GM04503 (cell line): Measurements from ENCODE around the gene RRAD.
"Not testable (repeated sequence)": the region's sequence is repeated elsewhere in the genome, so short reads cannot be mapped to it uniquely, and the experiment has no call there.

Experiments
- DNase-seq: peaks from one replicate; pipeline ENCODE4 v3.0.0-alpha.2; 2012; ENCODE audit warnings: low read depth

The RRAD gene

GRCh38 chr16:66925322-66925840 lies at the start of gene RRAD:
Gene RRAD, minus strand, starts transcription at chr16:66925535. Its CDS starts 356 bp downstream, at chr16:66925179.
- DNase-seq, result no peak

- DNase-seq, result not testable (repeated sequence)
Measured at GRCh38 chr16:66974932-66975246, 49.6 kb upstream of the RRAD start.

- not testable (repeated sequence) for DNase-seq
Measured at GRCh38 chr16:66974156-66974931, 49.0 kb upstream of the RRAD start.

- DNase-seq, result no peak
Measured at GRCh38 chr16:66973716-66974115, 48.4 kb upstream of the RRAD start.

GRCh38 chr16:66972983-66973382 lies 47.6 kb upstream of the RRAD start:
- DNase-seq, result no peak

- DNase-seq, result no peak
Measured at GRCh38 chr16:66970775-66971720, 45.7 kb upstream of the RRAD start.

GRCh38 chr16:66968847-66969246 lies 43.5 kb upstream of the RRAD start:
- DNase-seq, result no peak

- no peak for DNase-seq
Measured at GRCh38 chr16:66964049-66964448, 38.7 kb upstream of the RRAD start.

GRCh38 chr16:66961914-66962313 lies 36.6 kb upstream of the RRAD start:
- no peak for DNase-seq

GRCh38 chr16:66961065-66961744 lies 35.9 kb upstream of the RRAD start, which contains the start of gene CES3:
Gene CES3, plus strand, starts transcription at chr16:66961266. Its CDS starts 42 bp downstream, at chr16:66961308.
- DNase-seq, result no peak

GRCh38 chr16:66960270-66960669 lies 34.9 kb upstream of the RRAD start:
- DNase-seq, result no peak

- no peak for DNase-seq
Measured at GRCh38 chr16:66959704-66960161, 34.4 kb upstream of the RRAD start.

- DNase-seq, result no peak
Measured at GRCh38 chr16:66958857-66959703, 33.7 kb upstream of the RRAD start.

GRCh38 chr16:66956154-66956457 lies 30.8 kb upstream of the RRAD start:
- DNase-seq, result not testable (repeated sequence)

- not testable (repeated sequence) for DNase-seq
Measured at GRCh38 chr16:66955363-66956153, 30.2 kb upstream of the RRAD start.

- peak; percentile 29 for DNase-seq
Measured at GRCh38 chr16:66954097-66954659, 28.8 kb upstream of the RRAD start.

GRCh38 chr16:66953462-66954096 lies 28.2 kb upstream of the RRAD start:
- no peak for DNase-seq

GRCh38 chr16:66952430-66953110 lies 27.2 kb upstream of the RRAD start:
- no peak for DNase-seq
